Vagina (tissue), 2 donors: ENCODE results near the gene CCDC148. TPM values are rescaled to one million over a fixed set of nuclear protein-coding genes. Genes with fewer than 3 reads are reported as not detected.

ENCODE experiments used
- DNase-seq, 2 donors: peaks; one replicate each; pipeline ENCODE4 v3.0.0-alpha.2; 2017; ENCODE audit errors: extremely low spot score in 2 of 2
- H3K27ac ChIP-seq: fragments of 200-600 bp; sonication (generic); one replicate; pipeline ENCODE4 v1.5.1; 2019
- H3K27me3 ChIP-seq: fragments of 200-600 bp; sonication (generic); one replicate; pipeline ENCODE4 v1.5.1; 2019
- H3K36me3 ChIP-seq, 2 donors: fragments of 200-600 bp; sonication (generic); one replicate each; pipeline ENCODE4 v1.5.1; 2017 to 2019
- H3K4me1 ChIP-seq: fragments of 200-600 bp; sonication (generic); one replicate; pipeline ENCODE4 v1.5.1; 2019
- H3K4me3 ChIP-seq, 2 donors: fragments of 200-600 bp; sonication (generic); 1 replicate in 1 of 2; 2 replicates in 1 of 2; pipeline ENCODE4 v1.5.1; 2016 to 2019
- H3K9me3 ChIP-seq: fragments of 200-600 bp; sonication (generic); one replicate; pipeline ENCODE4 v1.5.1; 2019
- CTCF ChIP-seq, 3 experiments: fragments of 450-650 bp in 2 of 3; fragments of 200-600 bp in 1 of 3; sonication (generic) in 1 of 3; IDR thresholded peaks; one replicate each; pipeline ENCODE4 v1.5.1; 2017 to 2019; ENCODE audit warnings: antibody characterized with exemption in 3 of 3, mild to moderate bottlenecking in 2 of 3, moderate library complexity in 2 of 3
- POLR2A ChIP-seq, 2 donors: fragments of 450-650 bp; IDR thresholded peaks; one replicate each; pipeline ENCODE4 v1.6.1; 2017; ENCODE audit warnings: antibody characterized with exemption in 2 of 2, mild to moderate bottlenecking in 2 of 2, moderate library complexity in 2 of 2
- POLR2AphosphoS5 ChIP-seq, 2 donors: sonication (generic); formaldehyde crosslinking; IDR thresholded peaks; one replicate each; pipeline ENCODE4 v1.9.0; 2017; ENCODE audit warnings: antibody characterized with exemption in 2 of 2, mild to moderate bottlenecking in 2 of 2, low read depth in 1 of 2; ENCODE audit not compliant: insufficient read depth in 1 of 2
- intact Hi-C: fragments of 100-400 bp; cut with DNase I; formaldehyde crosslinking; loops from one replicate; pipeline ENCODE4 v1.15.1; 2023
- small RNA-seq: library from RNA; depleted of rRNA; stranded (forward); fragments of <200 nt; gene quantifications from one replicate; pipeline ENCODE3, GENCODE V24; 2016
- total RNA-seq: library from RNA; depleted of rRNA; stranded (reverse); fragments of >200 nt; gene quantifications from one replicate; pipeline ENCODE4 v1.2.3, GENCODE V29; 2016

CCDC148 gene
- total RNA-seq, 1 donor from 2014 or later, result not detected

- no peak overlapping the region for H3K27ac ChIP-seq
- no peaks in the 10 kb centered on the region for H3K9me3 ChIP-seq
- TF ChIP-seq CTCF (IDR thresholded peaks at IDR 0.05), result no peak
- TF ChIP-seq POLR2A (IDR thresholded peaks at IDR 0.05), result no peak
- TF ChIP-seq POLR2AphosphoS5 (IDR thresholded peaks at IDR 0.05; ENCODE audit: insufficient read depth in 1 of 2, low read depth in 1 of 2), result no peak
- no peak for DNase-seq
- no peaks in the 10 kb centered on the region for H3K36me3 ChIP-seq
- intact Hi-C loops, result no loop called here
- H3K4me1 ChIP-seq, result peaks cover 10% of the 10 kb centered on the region
- no peak overlapping the region for H3K4me3 ChIP-seq
- H3K27me3 ChIP-seq, result no peaks in the 10 kb centered on the region
These were observed 328.2 kb downstream of the CCDC148 start for GRCh38 chr2:158128168-158128973.

- intact Hi-C loops, result no loop called here
- no peak overlapping the region for H3K27ac ChIP-seq
- H3K27me3 ChIP-seq, result no peaks in the 10 kb centered on the region
- H3K9me3 ChIP-seq, result no peaks in the 10 kb centered on the region
- H3K36me3 ChIP-seq, result no peaks in the 10 kb centered on the region
- peaks cover 10% of the 10 kb centered on the region for H3K4me1 ChIP-seq
- no peak for DNase-seq
- TF ChIP-seq POLR2A (IDR thresholded peaks at IDR 0.05) (no peak), POLR2AphosphoS5 (IDR thresholded peaks at IDR 0.05; ENCODE audit: insufficient read depth in 1 of 2, low read depth in 1 of 2) (no peak), CTCF (IDR thresholded peaks at IDR 0.05) (no peak)
- no peak overlapping the region for H3K4me3 ChIP-seq
These were observed 329.2 kb downstream of the CCDC148 start for GRCh38 chr2:158127380-158127804.

DNA sequence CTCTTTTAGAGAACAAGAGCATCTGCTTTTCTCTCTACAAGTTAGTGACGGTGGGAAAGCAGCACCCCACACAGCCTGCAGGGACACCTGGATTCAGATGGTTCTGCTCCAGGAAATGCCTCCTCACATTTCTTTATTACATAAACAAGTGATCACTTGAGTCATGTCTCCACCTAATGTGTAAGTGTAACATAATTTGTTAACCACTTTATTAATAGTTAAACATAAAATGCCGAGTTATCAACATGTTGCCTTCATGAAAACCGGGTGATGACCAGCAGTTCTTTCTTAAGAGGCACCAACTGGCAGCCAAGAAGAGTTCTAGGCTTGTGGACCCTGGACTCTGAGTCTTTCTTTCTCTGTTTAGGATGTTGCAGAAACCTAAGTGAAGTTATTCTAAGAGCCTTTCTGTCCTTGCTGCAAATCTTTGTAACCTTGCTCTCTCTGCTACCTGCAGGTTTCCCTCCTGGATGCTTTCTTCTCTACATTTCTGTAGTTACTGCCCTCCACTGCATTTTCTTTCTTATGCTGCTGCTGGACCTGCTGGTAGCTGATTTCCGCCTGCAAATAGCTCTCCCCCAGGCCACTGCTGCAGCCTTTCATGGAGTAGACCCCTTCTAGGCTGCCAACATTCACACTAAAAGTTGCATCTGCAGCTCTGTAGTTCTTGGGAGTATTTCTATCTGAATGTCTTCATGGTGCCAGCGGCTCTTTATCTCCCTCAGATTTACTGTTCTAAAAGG, 330.6 kb downstream of the CCDC148 start:
- no peaks in the 10 kb centered on the region for H3K27me3 ChIP-seq
- no peaks in the 10 kb centered on the region for H3K9me3 ChIP-seq
- no peaks in the 10 kb centered on the region for H3K36me3 ChIP-seq
- no peak overlapping the region for H3K27ac ChIP-seq
- H3K4me1 ChIP-seq, result no peaks in the 10 kb centered on the region
- DNase-seq, result no peak
- H3K4me3 ChIP-seq, result no peak overlapping the region
- TF ChIP-seq POLR2AphosphoS5 (IDR thresholded peaks at IDR 0.05; ENCODE audit: insufficient read depth in 1 of 2, low read depth in 1 of 2) (no peak), CTCF (IDR thresholded peaks at IDR 0.05) (no peak), POLR2A (IDR thresholded peaks at IDR 0.05) (no peak)
- intact Hi-C loops, result no loop called here

DNA sequence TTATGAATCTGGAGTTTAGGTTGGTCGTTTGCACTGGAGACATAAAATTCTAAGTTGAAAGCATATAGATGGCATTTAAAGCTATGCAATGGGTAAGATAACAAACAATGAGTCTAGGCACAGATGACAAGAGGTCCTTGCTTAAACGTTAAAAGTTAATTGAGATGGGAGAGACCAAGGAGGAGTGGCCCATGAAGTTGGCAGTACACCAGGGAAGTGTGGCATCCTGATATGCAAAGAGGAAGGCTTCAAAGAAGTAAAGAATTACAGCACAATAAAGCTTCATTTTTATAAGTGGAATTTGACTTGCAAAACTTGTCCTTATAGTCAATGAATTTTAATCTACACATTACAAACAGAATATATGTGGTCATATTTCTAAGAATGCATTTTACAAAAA, 331.7 kb downstream of the CCDC148 start:
- H3K27me3 ChIP-seq, result no peaks in the 10 kb centered on the region
- TF ChIP-seq CTCF (IDR thresholded peaks at IDR 0.05) (no peak), POLR2AphosphoS5 (IDR thresholded peaks at IDR 0.05; ENCODE audit: insufficient read depth in 1 of 2, low read depth in 1 of 2) (no peak), POLR2A (IDR thresholded peaks at IDR 0.05) (no peak)
- no peak overlapping the region for H3K27ac ChIP-seq
- H3K36me3 ChIP-seq, result no peaks in the 10 kb centered on the region
- no peaks in the 10 kb centered on the region for H3K4me1 ChIP-seq
- no peaks in the 10 kb centered on the region for H3K9me3 ChIP-seq
- intact Hi-C loops, result no loop called here
- no peak overlapping the region for H3K4me3 ChIP-seq
- DNase-seq, result no peak

Small RNAs within 50 kb of the gene (small RNA-seq; reads per million reads assigned to genes)
- not detected for gene RN7SL393P

Other genes with a start within 250 kb of the CCDC148 start
- gene PKP4, start 199 bp upstream of the CCDC148 start, total RNA-seq, result 71.5 TPM